ENCODE measurements around the gene HLA-DMA. TPM values are rescaled to one million over a fixed set of nuclear protein-coding genes. Genes with fewer than 3 reads are reported as not detected.

The HLA-DMA gene
- total RNA-seq, 4 donors from 2014 or later = 10.7 to 41.5 (median 27.3) TPM

GRCh38 chr6:32976334-32977069 is 23.6 kb upstream of the HLA-DMA start:
- peaks cover 36 to 42% of the 10 kb centered on the region in 2 donors for H3K4me1 ChIP-seq
- no peaks in the 10 kb centered on the region for H3K9me3 ChIP-seq
- 82 to 89% methylated on average over 7 of the region's 7 CpGs for WGBS, 2 donors
- TF ChIP-seq POLR2A (IDR thresholded peaks at IDR 0.05) = no peak
- no peak for TF ChIP-seq CTCF (IDR thresholded peaks at IDR 0.05)
- no peaks in the 10 kb centered on the region for H3K27me3 ChIP-seq
- DNase-seq = no peak
- no peak overlapping the region for H3K27ac ChIP-seq
- intact Hi-C loops (cut with DNase I) = no loop called here
- H3K36me3 ChIP-seq = peaks cover 81 to 92% of the 10 kb centered on the region in 2 donors
- no peak overlapping the region for H3K4me3 ChIP-seq (replicated peaks in 1 of 3)

DNA sequence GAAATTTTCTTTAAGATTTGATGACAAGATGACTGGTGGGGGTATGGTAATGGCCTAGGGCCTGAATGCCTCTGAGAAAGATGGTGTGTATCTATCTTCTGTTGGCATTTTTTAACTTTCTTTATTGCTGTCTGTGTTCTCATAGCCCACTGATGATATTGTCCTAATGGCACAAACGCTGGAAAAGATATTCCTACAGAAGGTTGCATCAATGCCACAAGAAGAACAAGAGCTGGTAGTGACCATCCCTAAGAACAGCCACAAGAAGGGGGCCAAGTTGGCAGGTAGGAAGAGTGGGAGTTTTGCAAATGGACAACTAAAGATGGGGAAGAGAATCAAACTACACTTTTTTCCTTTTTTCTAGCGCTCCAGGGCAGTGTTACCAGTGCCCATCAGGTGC is 23.0 kb upstream of the HLA-DMA start:
- intact Hi-C loops (cut with DNase I) = no loop called here
- H3K9me3 ChIP-seq = no peaks in the 10 kb centered on the region
- H3K36me3 ChIP-seq = peaks cover 74 to 86% of the 10 kb centered on the region in 2 donors
- WGBS, 2 donors = 60 to 76% methylated on average over 2 of the region's 2 CpGs
- no peak overlapping the region for H3K27ac ChIP-seq
- H3K4me3 ChIP-seq (replicated peaks in 1 of 3) = no peak overlapping the region
- DNase-seq = no peak
- TF ChIP-seq POLR2A (IDR thresholded peaks at IDR 0.05) = no peak
- TF ChIP-seq CTCF (IDR thresholded peaks at IDR 0.05) = no peak
- H3K4me1 ChIP-seq = peaks cover 36 to 42% of the 10 kb centered on the region in 2 donors
- no peaks in the 10 kb centered on the region for H3K27me3 ChIP-seq

GRCh38 chr6:32974541-32975308 is 21.8 kb upstream of the HLA-DMA start:
- intact Hi-C loops (cut with DNase I) = no loop called here

GRCh38 chr6:32974016-32974333 is 21.1 kb upstream of the HLA-DMA start:
- Histone ChIP-seq H3K4me3 (replicated peaks in 1 of 3) (peak overlapping the region; percentile 68 to 100 (median 98)), H3K4me1 (peaks cover 36 to 42% of the 10 kb centered on the region in 2 donors), H3K27ac (peak overlapping the region in 2 of 3 donors; percentile 1 to 86), H3K9me3 (no peaks in the 10 kb centered on the region), H3K27me3 (no peaks in the 10 kb centered on the region), H3K36me3 (peaks cover 55 to 67% of the 10 kb centered on the region in 2 donors)
- TF ChIP-seq CTCF (IDR thresholded peaks at IDR 0.05) (no peak), POLR2A (IDR thresholded peaks at IDR 0.05) (peak in 1 of 2 donors; percentile 29)
- intact Hi-C loops (cut with DNase I) = no loop called here
- DNase-seq = no peak
- WGBS, 2 donors = 1 to 2% methylated on average over 4 of the region's 4 CpGs

More at GRCh38 chr6:32974541-32975308, 21.8 kb upstream of the HLA-DMA start:
- 7 to 8% methylated on average over 14 of the region's 14 CpGs for WGBS, 2 donors
- no peaks in the 10 kb centered on the region for H3K9me3 ChIP-seq
- peak overlapping the region; percentile 56 to 98 (median 68) for H3K4me3 ChIP-seq (replicated peaks in 1 of 3)
- DNase-seq = no peak
- peaks cover 36 to 42% of the 10 kb centered on the region in 2 donors for H3K4me1 ChIP-seq
- peak overlapping the region in 1 of 3 donors; percentile 86 for H3K27ac ChIP-seq
- peaks cover 63 to 75% of the 10 kb centered on the region in 2 donors for H3K36me3 ChIP-seq
- TF ChIP-seq POLR2A (IDR thresholded peaks at IDR 0.05) = no peak
- TF ChIP-seq CTCF (IDR thresholded peaks at IDR 0.05) = no peak
- H3K27me3 ChIP-seq = no peaks in the 10 kb centered on the region

Data from thyroid gland (tissue), 4 donors.